Testis (tissue), 2 donors: ENCODE data around the gene TENT5A.

ENCODE experiments used
- POLR2A ChIP-seq: fragments of 450-650 bp; IDR thresholded peaks from one replicate; pipeline ENCODE4 v1.6.1; 2017; ENCODE audit warnings: antibody characterized with exemption, mild to moderate bottlenecking, moderate library complexity
- TF ChIP-seq, protein P1 (sequence below), 3 experiments: fragments of 450-650 bp in 2 of 3; fragments of 200-600 bp in 1 of 3; sonication (generic) in 1 of 3; IDR thresholded peaks; one replicate each; pipeline ENCODE4 v1.5.1; 2016 to 2019; ENCODE audit warnings: antibody characterized with exemption in 3 of 3, mild to moderate bottlenecking in 2 of 3, moderate library complexity in 1 of 3

DNA sequence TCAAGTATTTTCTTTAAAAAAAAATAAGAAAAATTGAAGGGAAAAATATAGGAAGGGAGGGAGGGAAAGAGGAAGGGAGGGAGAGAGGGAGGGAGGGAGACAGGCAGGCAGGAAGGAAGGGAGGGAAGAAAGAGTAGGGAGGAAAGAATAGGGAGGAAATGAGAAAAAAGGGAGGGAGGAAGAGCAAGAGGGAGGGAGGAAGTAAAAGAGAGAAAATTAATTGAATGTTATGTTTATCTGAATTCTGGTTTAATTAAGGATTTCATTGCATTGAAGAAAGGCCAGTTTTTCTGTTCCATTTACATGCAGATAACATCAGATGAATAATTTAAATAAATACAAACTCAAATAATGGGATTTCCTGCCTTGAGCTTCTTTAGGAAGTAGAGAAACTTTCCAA is 47.8 kb downstream of the TENT5A start:
- TF ChIP-seq, protein P1, sequence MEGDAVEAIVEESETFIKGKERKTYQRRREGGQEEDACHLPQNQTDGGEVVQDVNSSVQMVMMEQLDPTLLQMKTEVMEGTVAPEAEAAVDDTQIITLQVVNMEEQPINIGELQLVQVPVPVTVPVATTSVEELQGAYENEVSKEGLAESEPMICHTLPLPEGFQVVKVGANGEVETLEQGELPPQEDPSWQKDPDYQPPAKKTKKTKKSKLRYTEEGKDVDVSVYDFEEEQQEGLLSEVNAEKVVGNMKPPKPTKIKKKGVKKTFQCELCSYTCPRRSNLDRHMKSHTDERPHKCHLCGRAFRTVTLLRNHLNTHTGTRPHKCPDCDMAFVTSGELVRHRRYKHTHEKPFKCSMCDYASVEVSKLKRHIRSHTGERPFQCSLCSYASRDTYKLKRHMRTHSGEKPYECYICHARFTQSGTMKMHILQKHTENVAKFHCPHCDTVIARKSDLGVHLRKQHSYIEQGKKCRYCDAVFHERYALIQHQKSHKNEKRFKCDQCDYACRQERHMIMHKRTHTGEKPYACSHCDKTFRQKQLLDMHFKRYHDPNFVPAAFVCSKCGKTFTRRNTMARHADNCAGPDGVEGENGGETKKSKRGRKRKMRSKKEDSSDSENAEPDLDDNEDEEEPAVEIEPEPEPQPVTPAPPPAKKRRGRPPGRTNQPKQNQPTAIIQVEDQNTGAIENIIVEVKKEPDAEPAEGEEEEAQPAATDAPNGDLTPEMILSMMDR (IDR thresholded peaks at IDR 0.05) = no peak
- TF ChIP-seq POLR2A = no peak
